ENCODE measurements around the gene CHRM5. TPM values are rescaled to one million over a fixed set of nuclear protein-coding genes. Genes with fewer than 3 reads are reported as not detected.
"Not testable (repeated sequence)": the region's sequence is repeated elsewhere in the genome, so short reads cannot be mapped to it uniquely, and the experiment has no call there.

CHRM5 gene
- total RNA-seq, 1 donor: under 0.01 TPM

DNA sequence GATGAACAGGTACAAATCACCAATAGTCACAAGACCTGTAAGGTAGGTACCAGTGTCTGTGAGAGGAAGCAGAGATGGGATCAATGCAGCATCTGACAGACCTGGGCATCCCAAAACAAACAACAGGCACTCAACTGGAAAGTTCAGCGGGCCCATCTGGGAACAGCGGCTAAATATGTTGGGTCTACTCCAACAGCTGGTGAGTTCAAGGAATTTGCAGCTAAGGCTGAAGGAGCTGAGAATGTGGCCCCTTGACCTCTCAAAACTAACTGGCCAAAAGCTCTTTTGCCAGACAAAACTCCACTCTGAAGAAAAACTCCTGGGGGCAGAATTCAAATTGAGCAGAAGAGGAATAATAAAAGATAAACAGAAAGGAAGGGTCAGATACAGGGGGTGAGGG lies 46.3 kb downstream of the CHRM5 start:
- no peak overlapping the region for H3K4me3 ChIP-seq (ENCODE audit: low read depth, low read length)
- peak; percentile 31 for DNase-seq (ENCODE audit: low read depth)
- TF ChIP-seq CTCF (IDR thresholded peaks at IDR 0.05; ENCODE audit: insufficient read depth, low read depth, low read length): no peak

GRCh38 chr15:34018021-34018645 lies 49.8 kb downstream of the CHRM5 start:
- DNase-seq (ENCODE audit: low read depth): no peak
- TF ChIP-seq CTCF (IDR thresholded peaks at IDR 0.05; ENCODE audit: insufficient read depth, low read depth, low read length): no peak
- no peak overlapping the region for H3K4me3 ChIP-seq (ENCODE audit: low read depth, low read length)

- not testable (repeated sequence) for H3K4me3 ChIP-seq (ENCODE audit: low read depth, low read length); DNase-seq (ENCODE audit: low read depth)
Observed at GRCh38 chr15:34018738-34019137, 50.4 kb downstream of the CHRM5 start.

- no peak overlapping the region for H3K4me3 ChIP-seq (ENCODE audit: low read depth, low read length)
- no peak for DNase-seq (ENCODE audit: low read depth)
- TF ChIP-seq CTCF (IDR thresholded peaks at IDR 0.05; ENCODE audit: insufficient read depth, low read depth, low read length): no peak
Observed at GRCh38 chr15:34019369-34019990, 51.2 kb downstream of the CHRM5 start.

- DNase-seq (ENCODE audit: low read depth): peak; percentile 63
- no peak for TF ChIP-seq CTCF (IDR thresholded peaks at IDR 0.05; ENCODE audit: insufficient read depth, low read depth, low read length)
- H3K4me3 ChIP-seq (ENCODE audit: low read depth, low read length): no peak overlapping the region
Observed at GRCh38 chr15:34023907-34024306, 55.6 kb downstream of the CHRM5 start.

GRCh38 chr15:34025252-34025651 lies 57.0 kb downstream of the CHRM5 start:
- H3K4me3 ChIP-seq (ENCODE audit: low read depth, low read length): no peak overlapping the region
- no peak for DNase-seq (ENCODE audit: low read depth)
- no peak for TF ChIP-seq CTCF (IDR thresholded peaks at IDR 0.05; ENCODE audit: insufficient read depth, low read depth, low read length)

- no peak for TF ChIP-seq CTCF (IDR thresholded peaks at IDR 0.05; ENCODE audit: insufficient read depth, low read depth, low read length)
- DNase-seq (ENCODE audit: low read depth): no peak
- H3K4me3 ChIP-seq (ENCODE audit: low read depth, low read length): no peak overlapping the region
Observed at GRCh38 chr15:34027606-34028005, 59.3 kb downstream of the CHRM5 start.
